HG02763 (cell line): ENCODE results near the gene RMI1.
"Not testable (repeated sequence)": the region's sequence is repeated elsewhere in the genome, so short reads cannot be mapped to it uniquely, and the experiment has no call there.

Experiments used
- ATAC-seq: cut with Tn5 transposase; IDR thresholded peaks from one replicate; pipeline ENCODE4 v1.9.1; 2021; ENCODE audit warnings: mild to moderate bottlenecking, moderate library complexity; ENCODE audit not compliant: unreplicated experiment

Gene RMI1

DNA sequence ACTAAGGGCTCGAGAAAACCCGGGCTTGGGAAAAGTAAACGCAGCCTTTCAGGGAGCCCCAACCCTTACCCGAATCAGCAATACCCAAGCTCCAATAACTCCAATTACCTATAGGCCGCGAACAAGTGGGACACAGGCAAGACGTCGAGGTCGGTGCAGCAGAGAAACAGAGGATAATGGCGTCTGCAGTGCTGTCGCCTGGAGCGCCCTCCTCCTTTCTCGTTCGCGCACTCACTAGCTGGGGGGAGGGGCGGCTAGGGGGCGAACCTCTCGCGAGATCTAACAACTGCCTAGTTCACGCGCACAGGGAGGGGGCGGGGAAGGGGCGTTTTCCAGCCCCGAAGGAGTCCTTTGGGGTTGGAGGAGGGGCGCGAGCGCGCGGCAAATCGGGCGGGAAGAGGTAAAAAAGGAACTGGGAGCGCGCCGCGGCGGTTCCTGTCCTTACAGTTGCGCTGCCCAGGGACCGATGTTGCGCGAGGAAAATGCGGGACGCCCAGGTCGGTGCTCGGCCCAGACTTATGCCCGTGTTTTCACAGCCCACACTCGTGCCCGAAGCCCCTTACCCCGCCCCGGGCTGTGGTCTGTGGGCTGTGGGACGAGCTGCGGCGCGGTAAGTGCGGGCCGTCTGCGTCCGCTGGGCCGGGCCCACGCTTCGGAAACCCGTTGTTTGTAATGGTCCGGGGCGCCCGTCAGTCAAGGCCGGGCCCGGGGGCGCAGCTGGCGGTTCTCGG is at the start of gene RMI1:
Gene RMI1 (plus strand): TSS at position 411 of the 731 bp plus-strand sequence. CDS start 20,182 bp downstream, outside the sequence.
- peak; percentile 69 for ATAC-seq

DNA sequence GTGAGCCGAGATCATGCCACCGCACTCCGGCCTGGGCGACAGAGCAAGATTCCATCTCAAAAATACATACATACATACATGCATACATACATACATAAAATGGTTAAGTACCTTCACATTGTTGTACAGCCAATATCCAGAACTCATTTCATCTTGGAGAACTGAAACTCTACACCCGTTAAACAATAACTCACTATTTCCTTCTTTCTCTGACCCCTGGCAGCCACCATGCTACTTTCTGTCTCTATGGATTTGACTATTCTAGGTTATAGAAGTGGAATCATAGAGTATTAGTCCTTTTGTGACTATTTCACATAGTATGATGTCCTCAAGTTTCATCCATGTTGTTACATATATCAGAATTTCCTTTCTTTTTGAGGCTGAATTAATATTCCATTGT is 49.7 kb upstream of the RMI1 start:
- no peak for ATAC-seq

DNA sequence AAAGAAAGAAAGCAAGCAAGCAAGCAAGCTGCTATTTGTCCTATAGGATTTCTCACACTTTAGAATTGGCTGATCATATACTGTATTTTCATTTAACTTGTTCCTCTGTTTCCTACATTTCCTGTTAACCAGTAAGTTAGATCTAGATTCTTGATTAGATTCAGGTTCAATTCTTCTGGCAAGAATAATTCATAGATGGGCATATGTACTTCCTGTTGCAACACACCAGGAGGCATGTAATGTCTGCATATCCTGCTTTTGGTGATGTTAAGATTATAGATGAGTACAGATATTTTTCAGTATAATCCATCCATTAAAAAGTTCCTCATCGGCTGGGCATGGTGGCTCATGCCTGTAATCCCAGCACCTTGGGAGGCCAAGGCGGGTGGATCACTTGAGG is 48.6 kb upstream of the RMI1 start:
- no peak for ATAC-seq

DNA sequence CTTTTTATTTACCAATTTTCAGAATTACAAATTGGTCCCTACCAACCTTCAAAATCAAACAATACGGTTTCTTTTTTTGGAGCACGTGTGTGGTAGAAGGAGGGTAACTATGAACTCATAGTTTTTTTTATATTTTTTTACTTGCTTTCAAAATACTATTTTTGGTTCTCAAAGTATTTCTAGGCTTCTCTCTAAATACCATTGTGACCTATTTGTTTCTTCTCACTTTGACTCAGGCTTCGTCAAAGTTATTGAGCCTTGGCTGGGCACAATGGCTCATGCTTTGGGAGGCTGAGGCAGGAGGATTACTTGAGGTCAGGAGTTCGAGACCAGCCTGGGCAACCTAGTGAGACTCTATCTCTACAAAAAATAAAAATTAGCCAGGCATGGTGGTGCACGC is 47.8 kb upstream of the RMI1 start:
- no peak for ATAC-seq

DNA sequence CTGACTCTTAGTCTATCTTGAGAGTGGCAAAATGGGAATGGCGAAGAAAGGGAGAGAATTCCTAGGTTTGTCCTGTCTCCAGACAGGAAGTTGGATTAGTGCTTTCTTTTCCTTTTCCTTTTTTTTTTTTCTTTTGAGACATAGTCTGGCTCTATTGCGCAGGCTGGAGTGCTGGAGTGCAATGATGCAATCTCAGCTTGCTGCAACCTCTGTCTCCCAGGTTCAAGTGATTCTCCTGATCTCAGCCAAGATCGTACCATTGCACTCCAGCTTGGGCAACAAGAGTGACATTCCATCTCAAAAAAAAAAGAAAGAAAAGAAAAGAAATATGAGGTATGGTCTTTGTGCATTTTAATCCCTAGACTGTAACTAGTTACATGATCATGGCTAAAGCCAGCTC is 46.8 kb upstream of the RMI1 start:
- no peak for ATAC-seq

DNA sequence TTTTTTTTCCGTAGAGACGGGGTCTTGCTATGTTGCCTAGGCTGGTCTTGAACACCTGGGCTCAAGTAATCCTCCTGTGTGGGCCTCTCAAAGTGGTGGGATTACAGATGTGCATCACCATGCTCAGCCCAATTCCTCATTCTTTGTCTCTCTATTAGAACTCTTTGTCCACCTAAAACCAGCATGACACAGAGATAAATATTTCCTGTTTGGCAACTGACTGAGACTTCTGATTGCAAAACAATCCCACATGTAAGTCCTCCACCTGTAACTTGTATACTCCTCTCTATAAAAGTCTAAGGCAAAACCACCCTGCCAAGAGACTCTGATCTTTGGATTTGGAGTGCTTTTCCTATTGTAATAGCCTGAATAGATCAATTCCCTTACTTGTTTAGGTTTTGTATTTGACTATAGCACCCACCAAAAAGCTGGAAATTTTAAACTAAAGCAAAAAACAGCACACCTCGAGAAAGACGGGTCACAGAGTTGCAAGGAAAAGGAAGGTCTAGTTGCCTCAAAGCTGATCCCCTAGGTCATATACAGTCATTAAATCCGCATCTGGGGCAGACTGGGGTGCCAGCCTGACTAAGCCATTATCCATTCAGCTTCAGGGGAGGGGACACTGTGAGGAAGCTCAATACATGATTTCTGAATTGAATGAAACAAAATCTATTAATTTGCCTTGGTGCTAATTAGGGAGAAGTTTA is 45.9 kb upstream of the RMI1 start:
- no peak for ATAC-seq

DNA sequence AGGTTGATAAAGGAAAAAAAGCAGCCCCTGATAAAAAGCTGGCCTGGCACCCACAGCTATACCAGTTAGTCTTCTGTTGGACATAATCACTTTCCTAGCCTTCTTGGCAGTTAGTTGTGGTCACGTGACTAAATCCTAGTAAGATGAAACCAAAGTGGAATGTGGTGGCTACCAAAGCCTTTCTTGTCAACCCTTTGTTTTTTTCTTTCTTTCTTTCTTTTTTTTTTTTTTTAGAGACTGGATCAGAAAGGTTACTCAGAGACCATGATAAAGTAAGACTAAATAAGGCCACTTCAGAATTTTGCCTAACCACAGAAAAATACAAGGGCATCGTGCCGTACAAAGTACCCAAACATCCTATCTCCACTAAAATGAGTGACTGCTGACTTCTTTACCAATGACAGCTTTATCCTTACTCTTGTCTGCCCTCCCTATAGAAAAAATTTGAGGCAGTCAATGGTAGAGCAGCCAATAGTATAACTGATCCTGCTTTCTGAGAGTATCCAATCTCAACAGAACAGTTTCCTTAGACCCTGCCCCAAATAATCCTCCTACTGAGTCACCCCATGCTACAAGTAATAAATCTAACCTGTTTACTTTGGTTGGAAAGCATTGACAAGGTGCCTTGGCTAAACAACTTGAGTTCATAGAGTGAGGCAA is 45.2 kb upstream of the RMI1 start:
- no peak for ATAC-seq

DNA sequence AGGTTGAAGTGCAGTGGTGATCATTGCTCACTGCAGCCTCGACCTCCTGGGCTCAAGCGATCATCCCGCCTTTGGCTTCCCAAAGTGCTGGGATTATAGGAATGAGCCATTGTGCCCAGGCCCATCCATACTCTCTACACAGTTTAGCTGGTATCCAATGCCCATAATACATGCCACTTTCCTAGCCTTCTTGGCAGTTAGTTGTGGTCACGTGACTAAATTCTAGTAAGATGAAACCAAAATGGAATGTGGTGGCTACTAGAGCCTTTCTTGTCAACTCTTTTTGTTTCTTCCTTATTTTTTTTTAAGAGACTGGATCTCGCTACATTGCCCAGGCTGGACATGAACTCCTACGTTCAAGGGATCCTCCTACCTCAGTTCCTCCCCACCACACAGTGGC is 44.1 kb upstream of the RMI1 start:
- no peak for ATAC-seq

DNA sequence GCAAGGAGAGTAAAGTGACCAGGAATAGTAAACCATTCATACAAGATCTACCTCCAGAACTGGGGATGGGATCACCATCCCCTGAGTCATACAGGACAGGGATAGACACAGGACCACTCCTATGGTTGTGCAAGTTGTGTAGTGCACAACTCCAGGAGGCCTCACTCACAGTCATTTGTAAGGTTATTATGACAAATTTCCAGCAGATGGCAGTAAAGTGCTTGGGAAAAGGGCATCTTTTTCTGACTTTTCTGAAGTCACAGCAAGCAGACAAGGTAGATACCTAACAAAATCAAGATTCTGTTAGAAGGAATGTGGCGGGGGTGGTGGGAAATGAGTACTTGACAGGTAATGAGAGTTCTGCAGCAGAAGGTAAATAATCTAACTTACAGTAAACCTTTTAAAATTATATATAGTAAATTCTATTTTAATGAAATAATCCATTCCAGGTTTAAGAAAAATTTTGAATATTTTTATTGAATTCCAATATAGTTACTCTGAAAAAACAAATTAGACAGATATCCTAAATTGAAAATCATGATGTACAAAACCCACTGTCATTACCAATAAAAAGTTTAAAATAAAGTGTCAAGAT is 42.6 kb upstream of the RMI1 start:
- ATAC-seq, result peak; percentile 61

DNA sequence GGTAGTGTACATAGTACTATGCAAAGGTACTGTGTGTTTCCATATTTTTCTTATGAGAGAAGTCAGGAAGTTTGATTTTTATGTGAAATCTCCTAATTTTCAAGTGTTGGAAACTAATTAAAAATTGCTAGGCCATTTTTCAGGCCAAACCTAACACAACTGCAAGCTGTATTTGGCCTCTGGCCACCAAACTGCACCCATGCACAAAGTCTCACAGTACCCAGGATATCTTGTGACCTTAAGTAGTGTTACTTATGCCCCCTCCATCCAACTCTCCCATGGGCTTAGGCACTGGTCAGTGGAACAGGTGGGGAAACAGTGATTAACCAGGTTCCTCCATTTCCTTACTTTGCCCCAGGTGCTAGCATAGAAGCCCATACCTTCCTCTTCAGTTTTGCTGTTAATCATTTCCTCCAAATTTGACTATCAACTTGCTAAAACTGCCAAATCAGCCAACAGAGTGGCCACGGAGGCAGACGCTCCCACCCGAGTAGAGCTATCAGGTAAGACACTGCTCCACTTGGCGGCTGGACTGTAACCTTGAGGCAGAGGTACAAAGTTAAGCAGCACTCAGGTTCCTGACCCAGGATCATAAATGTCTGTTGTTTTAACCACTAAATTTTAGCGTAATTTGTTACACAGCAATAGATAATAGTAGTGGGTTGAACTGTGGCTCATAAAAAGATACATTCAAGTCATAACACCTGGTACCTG is 39.9 kb upstream of the RMI1 start:
- ATAC-seq, result no peak

DNA sequence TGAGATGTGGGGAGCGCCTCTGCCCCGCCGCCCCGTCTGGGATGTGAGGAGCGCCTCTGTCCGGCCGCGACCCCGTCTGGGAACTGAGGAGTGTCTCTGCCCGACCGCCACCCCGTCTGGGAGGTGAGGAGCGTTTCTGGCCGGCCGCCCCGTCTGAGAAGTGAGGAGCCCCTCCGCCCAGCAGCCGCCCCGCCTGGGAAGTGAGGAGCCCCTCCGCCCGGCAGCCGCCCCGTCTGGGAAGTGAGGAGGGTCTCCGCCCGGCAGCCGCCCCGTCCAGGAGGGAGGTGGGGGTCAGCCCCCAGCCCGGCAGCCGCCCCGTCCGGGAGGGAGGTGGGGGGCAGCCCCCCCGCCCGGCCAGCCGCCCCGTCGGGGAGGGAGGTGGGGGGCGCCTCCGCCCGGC is 32.5 kb upstream of the RMI1 start:
- ATAC-seq, result not testable (repeated sequence)

DNA sequence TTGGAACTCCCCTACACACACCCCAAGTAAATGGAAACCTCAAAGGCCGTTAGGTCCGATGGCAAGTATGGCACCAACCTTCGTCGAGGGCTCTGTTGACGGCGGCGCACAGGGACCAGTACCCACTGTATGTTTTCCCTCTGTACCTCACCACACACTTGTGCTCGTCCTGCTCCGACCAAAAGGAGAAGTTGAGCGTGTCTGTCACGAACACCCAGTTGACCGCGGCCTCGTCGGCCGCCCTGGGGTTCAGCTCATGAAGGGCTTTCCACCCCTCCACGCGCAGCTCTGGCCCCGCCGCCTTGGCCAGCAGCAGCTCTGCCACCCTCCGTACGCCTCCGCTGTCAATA is 24.5 kb upstream of the RMI1 start:
- ATAC-seq, result peak; percentile 65

DNA sequence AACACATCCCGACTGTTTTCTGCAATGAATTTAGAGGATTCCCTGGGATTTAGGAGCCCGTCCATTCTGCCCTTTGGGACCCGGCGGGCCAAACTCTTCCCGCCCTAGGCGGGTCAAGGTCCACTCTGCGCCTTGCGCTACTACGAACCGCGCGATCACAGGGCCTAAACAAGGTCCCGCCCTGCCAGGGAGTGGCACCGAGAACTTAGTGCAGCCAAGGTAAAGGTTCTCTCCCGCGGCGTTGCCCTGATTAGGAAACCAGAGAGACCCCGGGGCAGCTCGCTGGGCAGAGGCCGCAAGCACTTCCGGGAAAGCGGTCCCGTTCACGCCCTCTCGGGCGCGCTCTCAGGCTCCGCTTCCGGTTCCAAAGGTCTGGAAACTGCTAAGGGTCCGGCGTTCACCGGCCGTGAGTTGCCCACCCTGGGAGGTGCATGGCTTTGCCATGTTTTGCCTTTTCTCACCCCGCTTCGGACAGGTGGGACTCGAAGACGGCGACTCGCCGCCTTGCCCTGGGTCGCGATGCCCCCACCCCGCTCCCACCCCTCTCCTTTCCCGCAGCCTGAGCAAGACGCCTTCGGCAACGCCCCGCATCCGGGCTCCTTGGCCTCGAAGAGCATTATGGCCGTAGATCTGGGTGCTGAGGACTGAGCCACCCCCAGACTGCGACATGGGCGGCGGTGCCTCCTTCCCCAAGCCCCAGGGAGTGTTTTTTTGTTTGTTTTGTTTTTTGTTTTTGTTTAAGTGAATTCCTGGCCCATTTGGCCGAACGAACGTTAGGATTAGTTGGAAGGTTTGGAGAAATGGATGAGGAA is 24.0 kb upstream of the RMI1 start:
- ATAC-seq, result peak; percentile 80

DNA sequence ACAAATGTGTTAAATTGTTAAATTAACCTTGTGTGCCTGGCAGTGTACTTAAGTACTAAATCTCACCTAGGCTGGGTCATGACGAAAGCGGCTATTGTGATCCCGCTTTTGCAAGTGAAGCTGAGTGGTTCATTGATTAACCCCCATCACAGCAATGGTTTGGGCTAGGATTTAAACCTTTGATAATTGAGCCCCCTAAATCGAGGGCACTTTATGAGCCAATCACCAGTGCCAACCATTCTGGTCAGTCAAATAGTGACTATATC is 23.4 kb upstream of the RMI1 start:
- ATAC-seq, result no peak

DNA sequence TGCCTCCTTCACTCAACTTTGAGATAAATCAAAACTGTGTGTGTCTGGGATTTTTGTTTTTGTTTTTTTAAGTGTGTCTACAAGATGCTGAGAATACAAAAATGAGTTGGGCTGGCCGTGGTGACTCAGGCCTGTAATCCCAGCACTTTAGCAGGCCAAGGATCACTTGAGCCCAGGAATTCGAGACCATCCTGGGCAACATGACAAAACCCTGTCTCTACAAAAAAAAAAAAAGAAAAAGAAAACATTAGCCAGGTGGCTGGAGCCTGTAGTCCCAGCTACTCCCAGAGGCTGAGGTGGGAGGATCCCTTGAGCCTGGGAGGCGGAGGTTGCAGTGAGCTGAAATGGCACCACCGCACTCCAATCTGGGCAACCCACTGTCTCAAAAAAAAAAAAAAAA is 21.5 kb upstream of the RMI1 start:
- ATAC-seq, result no peak

DNA sequence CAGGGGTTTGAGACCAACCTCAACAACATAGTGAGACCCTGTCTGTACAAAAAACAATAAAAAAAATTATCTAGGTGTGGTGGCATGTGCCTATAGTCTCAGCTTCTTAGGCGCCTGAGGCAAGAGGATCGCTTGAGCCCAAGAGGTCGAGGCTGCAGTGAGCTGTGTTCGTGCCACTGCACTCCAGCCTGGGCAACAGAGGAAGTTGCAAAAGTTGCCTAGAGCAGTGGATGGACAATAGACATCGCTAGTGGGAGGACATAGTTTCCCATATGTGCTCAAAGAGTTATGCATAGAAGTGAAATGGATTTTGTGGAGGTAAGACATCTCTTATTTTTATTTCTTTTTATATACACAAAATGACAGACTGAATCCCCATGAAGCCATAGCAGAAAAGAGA is 19.6 kb upstream of the RMI1 start:
- ATAC-seq, result no peak

DNA sequence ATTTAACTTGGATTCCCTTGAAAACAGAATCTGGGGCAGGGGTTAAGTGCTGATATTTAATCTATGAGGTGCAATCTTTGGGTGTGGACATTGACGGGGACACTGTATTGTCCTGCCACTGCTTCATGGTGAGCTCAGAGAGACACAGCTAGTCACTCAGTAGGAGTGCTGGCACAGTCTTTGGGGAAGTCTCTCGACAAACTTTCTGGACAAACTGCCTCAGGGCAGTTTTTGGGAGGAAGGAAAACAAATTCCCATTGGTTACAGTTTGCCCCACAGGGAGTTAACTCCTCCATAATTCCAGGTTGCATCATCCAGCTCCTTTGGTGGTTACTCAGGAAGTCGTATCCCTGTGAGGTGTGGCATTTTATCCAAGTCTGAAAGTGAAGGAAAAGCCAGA is 18.4 kb upstream of the RMI1 start:
- no peak for ATAC-seq

DNA sequence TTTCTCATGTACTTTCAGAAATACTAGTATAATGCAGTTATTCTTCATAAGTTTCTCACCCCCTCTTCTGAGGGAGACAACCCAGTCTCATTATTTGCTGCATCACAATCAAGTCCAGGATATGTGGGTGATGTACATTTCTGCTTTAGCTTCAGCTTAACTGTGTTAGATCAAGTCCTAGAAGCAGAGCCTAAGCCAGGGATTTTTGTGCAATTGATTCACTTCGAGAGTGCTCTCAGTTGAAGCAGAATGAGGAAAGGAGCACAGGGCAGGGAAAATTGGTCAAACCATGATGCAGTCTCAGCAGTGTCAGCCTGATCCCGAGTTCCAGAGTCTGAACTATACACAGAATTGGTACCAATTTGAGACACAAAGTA is 15.6 kb upstream of the RMI1 start:
- no peak for ATAC-seq

DNA sequence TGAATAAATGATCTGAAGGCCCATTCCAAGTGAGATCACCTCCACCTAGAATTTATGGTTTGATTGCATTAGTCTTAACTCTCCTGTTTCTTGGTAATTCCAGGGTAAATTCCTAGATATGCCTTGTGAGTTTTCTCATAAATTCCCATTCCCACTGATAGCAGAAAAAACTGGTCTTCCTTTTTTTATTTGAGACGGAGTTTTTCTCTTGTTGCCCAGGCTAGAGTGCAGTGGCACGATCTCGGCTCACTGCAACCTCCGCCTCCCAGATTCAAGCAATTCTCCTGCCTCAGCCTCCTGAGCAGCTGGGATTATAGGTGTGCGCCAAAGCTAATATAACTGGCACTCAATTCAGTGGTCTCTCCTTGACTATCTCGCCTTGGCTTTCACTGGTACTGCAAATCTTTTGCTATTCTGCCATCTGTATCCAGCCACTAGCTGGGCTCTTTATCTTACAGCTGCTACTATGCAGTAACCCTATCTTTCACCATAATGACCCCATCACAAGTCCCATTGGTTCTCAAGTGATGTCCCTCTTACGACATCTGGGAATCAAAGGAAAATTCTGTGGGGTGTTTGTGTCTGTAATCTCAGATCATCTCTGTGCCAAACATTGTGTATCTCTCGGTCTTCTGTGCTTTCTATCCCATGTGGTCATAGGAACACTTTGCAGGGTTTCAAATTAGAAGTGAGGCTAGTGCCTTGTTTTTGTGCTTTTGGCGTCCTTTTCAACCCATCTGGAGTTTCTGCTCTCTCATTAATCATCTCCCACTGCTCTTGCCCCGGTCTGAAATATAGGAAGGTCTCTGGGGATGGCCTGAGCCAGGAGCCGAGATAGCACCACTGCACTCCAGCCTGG is 15.0 kb upstream of the RMI1 start:
- no peak for ATAC-seq

DNA sequence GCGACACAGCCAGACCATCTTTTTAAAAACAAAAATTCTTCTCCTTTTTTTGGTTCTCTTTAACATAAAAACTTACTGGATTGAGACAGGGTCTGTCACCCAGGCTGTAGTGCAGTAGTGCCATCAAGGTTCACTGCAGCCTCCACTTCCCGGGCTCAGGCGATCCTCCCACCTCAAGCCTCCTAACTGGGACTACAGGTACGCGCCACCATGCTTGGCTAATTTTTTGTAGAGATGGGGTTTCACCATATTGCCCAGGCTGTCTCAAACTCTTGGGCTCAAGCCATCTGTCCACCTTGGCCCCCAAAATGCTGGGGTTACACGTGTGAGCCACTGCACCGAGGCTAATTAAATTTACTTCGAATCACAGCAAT is 14.4 kb upstream of the RMI1 start:
- ATAC-seq, result no peak
